SK-N-SH treated with all-trans-retinoic acid at 6 μM for 48 hours (cell line): ENCODE results near the gene ZNF341.

ENCODE experiments used
- ARNTL ChIP-seq: fragments of 450-650 bp; formaldehyde crosslinking; IDR thresholded peaks from 2 replicates; pipeline ENCODE4 v1.5.0; 2020; ENCODE audit warnings: low read depth, mild to moderate bottlenecking, moderate library complexity, borderline replicate concordance
- ISL1 ChIP-seq: fragments of 250-450 bp; sonication (Bioruptor Pico); IDR thresholded peaks from 2 replicates; pipeline ENCODE4 v2.1.2; 2022; ENCODE audit warnings: mild to moderate bottlenecking, moderate library complexity
- PPARA ChIP-seq: fragments of 250-450 bp; sonication (Bioruptor Pico); IDR thresholded peaks from 2 replicates; pipeline ENCODE4 v1.5.0; 2020; ENCODE audit warnings: mild to moderate bottlenecking, borderline replicate concordance
- RARB ChIP-seq: fragments of 250-450 bp; sonication (Bioruptor Pico); IDR thresholded peaks from 2 replicates; pipeline ENCODE4 v1.8.0; 2021; ENCODE audit warnings: mild to moderate bottlenecking, moderate library complexity
- TOX ChIP-seq: fragments of 250-450 bp; sonication (Bioruptor Pico); IDR thresholded peaks from 2 replicates; pipeline ENCODE4 v1.8.0; 2021; ENCODE audit warnings: mild to moderate bottlenecking, moderate library complexity, borderline replicate concordance
- ZFP30 ChIP-seq: fragments of 450-650 bp; formaldehyde crosslinking; IDR thresholded peaks from 2 replicates; pipeline ENCODE4 v1.5.0; 2022; ENCODE audit warnings: mild to moderate bottlenecking, moderate library complexity
- ZNF565 ChIP-seq: fragments of 450-650 bp; formaldehyde crosslinking; conservative IDR thresholded peaks from 2 replicates; pipeline ENCODE4 v1.5.0; 2020; ENCODE audit warnings: low read depth, mild to moderate bottlenecking, moderate library complexity
- ZNF8 ChIP-seq: fragments of 450-650 bp; formaldehyde crosslinking; IDR thresholded peaks from 2 replicates; pipeline ENCODE4 v1.5.0; 2020; ENCODE audit warnings: mild to moderate bottlenecking, moderate library complexity
- TF ChIP-seq, protein P1 (sequence below): fragments of 250-450 bp; sonication (Bioruptor Pico); IDR thresholded peaks from 2 replicates; pipeline ENCODE4 v1.5.0; 2020; ENCODE audit warnings: mild to moderate bottlenecking, moderate library complexity
- TF ChIP-seq, protein P2 (sequence below): fragments of 250-450 bp; sonication (Bioruptor Pico); IDR thresholded peaks from 2 replicates; pipeline ENCODE4 v1.5.1; 2020; ENCODE audit warnings: low read depth, mild to moderate bottlenecking, moderate library complexity
- TF ChIP-seq, protein P3 (sequence below): fragments of 250-450 bp; sonication (Bioruptor Pico); IDR thresholded peaks from 2 replicates; pipeline ENCODE4 v1.5.1; 2021; ENCODE audit warnings: mild to moderate bottlenecking, moderate library complexity
- TF ChIP-seq, protein P4 (sequence below): fragments of 250-450 bp; sonication (Bioruptor Pico); IDR thresholded peaks from 2 replicates; pipeline ENCODE4 v1.8.0; 2020; ENCODE audit warnings: mild to moderate bottlenecking, moderate library complexity, borderline replicate concordance

DNA sequence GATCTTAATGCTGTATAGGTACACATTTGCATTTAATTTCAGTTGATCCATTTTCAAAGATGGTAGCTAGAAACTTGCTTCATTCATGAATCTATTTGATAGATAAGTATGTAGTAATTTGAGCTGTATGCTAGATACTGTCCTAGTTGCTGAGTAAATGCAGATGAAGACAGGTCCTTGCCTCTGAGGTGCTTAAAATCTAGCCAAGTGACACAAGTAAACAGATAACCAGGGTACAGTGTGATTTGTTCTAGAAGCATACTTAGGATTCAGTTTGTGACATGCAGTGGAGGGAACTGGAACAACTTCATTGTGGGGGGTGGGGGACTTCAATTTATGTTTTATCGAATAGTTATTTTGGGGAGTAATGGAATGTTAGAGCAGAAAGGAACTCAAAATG lies 88.6 kb downstream of the ZNF341 start:
- no peak for TF ChIP-seq ZFP30 (CRISPR knock-in tag)
- TF ChIP-seq ISL1 (CRISPR knock-in tag), result no peak
- TF ChIP-seq ARNTL (CRISPR knock-in tag), result no peak
- TF ChIP-seq, protein P1, sequence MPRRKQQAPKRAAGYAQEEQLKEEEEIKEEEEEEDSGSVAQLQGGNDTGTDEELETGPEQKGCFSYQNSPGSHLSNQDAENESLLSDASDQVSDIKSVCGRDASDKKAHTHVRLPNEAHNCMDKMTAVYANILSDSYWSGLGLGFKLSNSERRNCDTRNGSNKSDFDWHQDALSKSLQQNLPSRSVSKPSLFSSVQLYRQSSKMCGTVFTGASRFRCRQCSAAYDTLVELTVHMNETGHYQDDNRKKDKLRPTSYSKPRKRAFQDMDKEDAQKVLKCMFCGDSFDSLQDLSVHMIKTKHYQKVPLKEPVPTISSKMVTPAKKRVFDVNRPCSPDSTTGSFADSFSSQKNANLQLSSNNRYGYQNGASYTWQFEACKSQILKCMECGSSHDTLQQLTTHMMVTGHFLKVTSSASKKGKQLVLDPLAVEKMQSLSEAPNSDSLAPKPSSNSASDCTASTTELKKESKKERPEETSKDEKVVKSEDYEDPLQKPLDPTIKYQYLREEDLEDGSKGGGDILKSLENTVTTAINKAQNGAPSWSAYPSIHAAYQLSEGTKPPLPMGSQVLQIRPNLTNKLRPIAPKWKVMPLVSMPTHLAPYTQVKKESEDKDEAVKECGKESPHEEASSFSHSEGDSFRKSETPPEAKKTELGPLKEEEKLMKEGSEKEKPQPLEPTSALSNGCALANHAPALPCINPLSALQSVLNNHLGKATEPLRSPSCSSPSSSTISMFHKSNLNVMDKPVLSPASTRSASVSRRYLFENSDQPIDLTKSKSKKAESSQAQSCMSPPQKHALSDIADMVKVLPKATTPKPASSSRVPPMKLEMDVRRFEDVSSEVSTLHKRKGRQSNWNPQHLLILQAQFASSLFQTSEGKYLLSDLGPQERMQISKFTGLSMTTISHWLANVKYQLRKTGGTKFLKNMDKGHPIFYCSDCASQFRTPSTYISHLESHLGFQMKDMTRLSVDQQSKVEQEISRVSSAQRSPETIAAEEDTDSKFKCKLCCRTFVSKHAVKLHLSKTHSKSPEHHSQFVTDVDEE, result no peak
- TF ChIP-seq, protein P2, sequence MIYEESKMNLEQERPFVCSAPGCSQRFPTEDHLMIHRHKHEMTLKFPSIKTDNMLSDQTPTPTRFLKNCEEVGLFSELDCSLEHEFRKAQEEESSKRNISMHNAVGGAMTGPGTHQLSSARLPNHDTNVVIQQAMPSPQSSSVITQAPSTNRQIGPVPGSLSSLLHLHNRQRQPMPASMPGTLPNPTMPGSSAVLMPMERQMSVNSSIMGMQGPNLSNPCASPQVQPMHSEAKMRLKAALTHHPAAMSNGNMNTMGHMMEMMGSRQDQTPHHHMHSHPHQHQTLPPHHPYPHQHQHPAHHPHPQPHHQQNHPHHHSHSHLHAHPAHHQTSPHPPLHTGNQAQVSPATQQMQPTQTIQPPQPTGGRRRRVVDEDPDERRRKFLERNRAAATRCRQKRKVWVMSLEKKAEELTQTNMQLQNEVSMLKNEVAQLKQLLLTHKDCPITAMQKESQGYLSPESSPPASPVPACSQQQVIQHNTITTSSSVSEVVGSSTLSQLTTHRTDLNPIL (CRISPR knock-in tag), result no peak
- no peak for TF ChIP-seq PPARA (CRISPR knock-in tag)
- TF ChIP-seq, protein P3, sequence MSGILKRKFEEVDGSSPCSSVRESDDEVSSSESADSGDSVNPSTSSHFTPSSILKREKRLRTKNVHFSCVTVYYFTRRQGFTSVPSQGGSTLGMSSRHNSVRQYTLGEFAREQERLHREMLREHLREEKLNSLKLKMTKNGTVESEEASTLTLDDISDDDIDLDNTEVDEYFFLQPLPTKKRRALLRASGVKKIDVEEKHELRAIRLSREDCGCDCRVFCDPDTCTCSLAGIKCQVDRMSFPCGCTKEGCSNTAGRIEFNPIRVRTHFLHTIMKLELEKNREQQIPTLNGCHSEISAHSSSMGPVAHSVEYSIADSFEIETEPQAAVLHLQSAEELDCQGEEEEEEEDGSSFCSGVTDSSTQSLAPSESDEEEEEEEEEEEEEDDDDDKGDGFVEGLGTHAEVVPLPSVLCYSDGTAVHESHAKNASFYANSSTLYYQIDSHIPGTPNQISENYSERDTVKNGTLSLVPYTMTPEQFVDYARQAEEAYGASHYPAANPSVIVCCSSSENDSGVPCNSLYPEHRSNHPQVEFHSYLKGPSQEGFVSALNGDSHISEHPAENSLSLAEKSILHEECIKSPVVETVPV (CRISPR knock-in tag), result no peak
- no peak for TF ChIP-seq RARB (CRISPR knock-in tag)
- TF ChIP-seq, protein P4, sequence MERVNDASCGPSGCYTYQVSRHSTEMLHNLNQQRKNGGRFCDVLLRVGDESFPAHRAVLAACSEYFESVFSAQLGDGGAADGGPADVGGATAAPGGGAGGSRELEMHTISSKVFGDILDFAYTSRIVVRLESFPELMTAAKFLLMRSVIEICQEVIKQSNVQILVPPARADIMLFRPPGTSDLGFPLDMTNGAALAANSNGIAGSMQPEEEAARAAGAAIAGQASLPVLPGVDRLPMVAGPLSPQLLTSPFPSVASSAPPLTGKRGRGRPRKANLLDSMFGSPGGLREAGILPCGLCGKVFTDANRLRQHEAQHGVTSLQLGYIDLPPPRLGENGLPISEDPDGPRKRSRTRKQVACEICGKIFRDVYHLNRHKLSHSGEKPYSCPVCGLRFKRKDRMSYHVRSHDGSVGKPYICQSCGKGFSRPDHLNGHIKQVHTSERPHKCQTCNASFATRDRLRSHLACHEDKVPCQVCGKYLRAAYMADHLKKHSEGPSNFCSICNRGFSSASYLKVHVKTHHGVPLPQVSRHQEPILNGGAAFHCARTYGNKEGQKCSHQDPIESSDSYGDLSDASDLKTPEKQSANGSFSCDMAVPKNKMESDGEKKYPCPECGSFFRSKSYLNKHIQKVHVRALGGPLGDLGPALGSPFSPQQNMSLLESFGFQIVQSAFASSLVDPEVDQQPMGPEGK (CRISPR knock-in tag), result no peak
- TF ChIP-seq ZNF565 (CRISPR knock-in tag), result no peak
- no peak for TF ChIP-seq TOX (CRISPR knock-in tag)
- no peak for TF ChIP-seq ZNF8 (CRISPR knock-in tag)
